ENCODE data around the gene KRT15.

Gene KRT15

GRCh38 chr17:41524261-41524660 is 5.6 kb upstream of the KRT15 start:
- DNase-seq (ENCODE audit: low read depth) = no peak

GRCh38 chr17:41523787-41524186 is 5.1 kb upstream of the KRT15 start:
- no peak for DNase-seq (ENCODE audit: low read depth)

DNA sequence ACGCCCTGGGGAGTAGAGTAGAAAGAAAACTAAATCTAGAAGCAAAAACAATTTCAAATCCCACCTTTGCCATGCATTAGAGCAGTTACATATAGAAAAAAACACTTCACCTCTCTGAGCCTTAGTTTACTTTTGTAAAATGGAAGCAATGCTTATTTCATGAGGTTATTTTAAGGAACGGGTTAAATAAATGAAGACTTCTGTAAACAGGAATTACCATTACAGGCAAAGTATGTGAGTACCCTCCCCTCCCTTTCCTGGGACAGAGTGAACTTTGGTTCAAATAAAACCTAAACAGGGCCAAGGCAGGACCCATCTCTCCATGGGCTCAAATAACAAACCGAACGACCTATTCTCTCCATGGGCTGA is 4.5 kb upstream of the KRT15 start:
- no peak for DNase-seq (ENCODE audit: low read depth)

- DNase-seq (ENCODE audit: low read depth) = no peak
These were observed 3.9 kb upstream of the KRT15 start for GRCh38 chr17:41522301-41523224.

- DNase-seq (ENCODE audit: low read depth) = peak; percentile 71
These were observed 3.0 kb upstream of the KRT15 start for GRCh38 chr17:41521574-41522261.

DNA sequence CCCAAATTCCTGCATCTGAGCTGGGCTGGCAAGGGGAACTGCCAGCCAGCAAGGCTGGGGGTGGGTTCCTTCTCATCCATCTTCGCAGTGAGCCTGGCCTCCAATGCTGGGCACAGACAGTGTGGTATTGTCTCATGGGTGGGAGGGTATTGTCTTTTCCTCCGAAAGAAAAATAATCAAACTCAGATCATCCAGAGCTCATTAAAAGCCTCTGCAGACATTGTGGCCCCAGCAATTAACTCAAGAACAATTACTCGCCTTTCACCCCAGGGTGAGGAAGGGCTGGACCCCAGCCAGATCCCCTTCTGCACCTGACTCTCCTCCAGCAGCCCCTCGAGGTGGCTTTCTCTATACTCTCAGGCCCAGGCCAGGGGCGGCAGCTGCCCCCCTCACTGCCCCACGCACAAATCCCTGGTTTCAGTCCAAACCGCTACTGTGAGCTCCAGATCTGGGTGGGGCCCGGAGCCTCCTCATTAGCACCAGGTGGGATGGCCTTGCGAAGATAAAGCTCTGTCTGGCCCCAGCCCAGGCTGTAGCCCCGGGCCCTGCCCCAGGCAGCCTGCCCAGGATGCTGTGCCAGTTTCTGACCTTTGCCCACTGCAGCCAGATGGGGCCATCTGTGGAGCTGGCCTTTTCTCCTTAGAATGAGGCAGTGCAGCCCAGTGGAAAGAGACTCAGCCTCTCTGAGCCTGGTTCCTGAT is 2.3 kb upstream of the KRT15 start:
- DNase-seq (ENCODE audit: low read depth) = no peak

- no peak for DNase-seq (ENCODE audit: low read depth)
These were observed 973 bp upstream of the KRT15 start for GRCh38 chr17:41519501-41520224.

- DNase-seq (ENCODE audit: low read depth) = no peak
These were observed 659 bp downstream of the KRT15 start for GRCh38 chr17:41518031-41518430.

- DNase-seq (ENCODE audit: low read depth) = no peak
These were observed 1.8 kb downstream of the KRT15 start for GRCh38 chr17:41516830-41517283.

GRCh38 chr17:41516147-41516829 is 2.4 kb downstream of the KRT15 start:
- no peak for DNase-seq (ENCODE audit: low read depth)

GRCh38 chr17:41513168-41513547 is 5.5 kb downstream of the KRT15 start:
- no peak for DNase-seq (ENCODE audit: low read depth)

DNA sequence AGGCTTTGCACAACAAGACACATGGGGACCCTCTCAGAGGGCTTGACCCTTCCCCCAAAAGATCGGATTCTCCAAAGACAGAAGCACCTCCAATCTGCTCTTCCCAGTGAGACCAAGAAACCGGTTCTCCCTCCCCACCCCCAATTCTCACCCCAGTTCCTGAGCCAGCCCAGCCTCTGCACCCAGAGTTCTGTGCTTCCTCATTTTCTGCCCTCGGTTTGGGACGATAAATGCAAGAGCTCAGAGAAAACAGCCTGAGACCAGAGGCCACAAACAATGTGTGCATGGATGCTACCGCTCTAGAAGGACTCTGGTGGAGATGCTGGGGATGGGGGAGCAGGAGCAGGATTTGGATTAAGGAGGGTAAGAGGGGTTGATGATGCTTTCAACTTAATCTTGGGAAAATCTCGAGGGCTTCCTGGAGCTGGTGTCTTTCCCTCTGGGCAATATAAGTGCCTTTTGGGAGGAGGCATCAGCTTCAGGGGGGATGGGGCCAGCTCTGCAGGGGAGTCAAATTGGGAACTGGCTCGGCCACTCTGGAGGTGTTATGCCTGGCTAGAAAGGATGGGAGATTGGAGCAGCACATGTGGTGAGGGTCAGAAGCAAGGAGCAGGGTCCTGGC is 6.0 kb downstream of the KRT15 start:
- no peak for DNase-seq (ENCODE audit: low read depth)

DNA sequence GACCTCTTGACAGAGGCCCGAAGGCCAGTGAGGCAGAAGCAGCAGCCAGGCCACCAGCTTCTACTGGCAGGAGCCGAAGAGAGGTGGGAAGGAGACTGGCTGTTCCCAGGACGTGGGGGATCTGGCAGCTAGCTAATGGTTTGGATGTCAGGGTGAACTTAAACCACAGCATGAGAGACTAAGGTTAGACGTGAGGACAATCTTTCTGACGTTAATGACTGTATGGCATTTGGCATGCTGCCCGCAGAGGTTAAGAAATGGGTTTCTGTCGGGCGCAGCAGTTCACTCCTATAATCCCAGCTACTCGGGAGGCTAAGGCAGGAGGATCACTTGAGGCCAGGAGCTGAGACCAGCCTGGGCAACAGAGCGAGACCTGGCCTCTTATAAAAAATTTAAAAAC is 7.0 kb downstream of the KRT15 start:
- no peak for DNase-seq (ENCODE audit: low read depth)

- no peak for DNase-seq (ENCODE audit: low read depth)
These were observed 7.6 kb downstream of the KRT15 start for GRCh38 chr17:41511116-41511515.

GRCh38 chr17:41510251-41511065 is 8.2 kb downstream of the KRT15 start:
- DNase-seq (ENCODE audit: low read depth) = no peak

- DNase-seq (ENCODE audit: low read depth) = no peak
These were observed 11.3 kb downstream of the KRT15 start for GRCh38 chr17:41507315-41507880.

DNA sequence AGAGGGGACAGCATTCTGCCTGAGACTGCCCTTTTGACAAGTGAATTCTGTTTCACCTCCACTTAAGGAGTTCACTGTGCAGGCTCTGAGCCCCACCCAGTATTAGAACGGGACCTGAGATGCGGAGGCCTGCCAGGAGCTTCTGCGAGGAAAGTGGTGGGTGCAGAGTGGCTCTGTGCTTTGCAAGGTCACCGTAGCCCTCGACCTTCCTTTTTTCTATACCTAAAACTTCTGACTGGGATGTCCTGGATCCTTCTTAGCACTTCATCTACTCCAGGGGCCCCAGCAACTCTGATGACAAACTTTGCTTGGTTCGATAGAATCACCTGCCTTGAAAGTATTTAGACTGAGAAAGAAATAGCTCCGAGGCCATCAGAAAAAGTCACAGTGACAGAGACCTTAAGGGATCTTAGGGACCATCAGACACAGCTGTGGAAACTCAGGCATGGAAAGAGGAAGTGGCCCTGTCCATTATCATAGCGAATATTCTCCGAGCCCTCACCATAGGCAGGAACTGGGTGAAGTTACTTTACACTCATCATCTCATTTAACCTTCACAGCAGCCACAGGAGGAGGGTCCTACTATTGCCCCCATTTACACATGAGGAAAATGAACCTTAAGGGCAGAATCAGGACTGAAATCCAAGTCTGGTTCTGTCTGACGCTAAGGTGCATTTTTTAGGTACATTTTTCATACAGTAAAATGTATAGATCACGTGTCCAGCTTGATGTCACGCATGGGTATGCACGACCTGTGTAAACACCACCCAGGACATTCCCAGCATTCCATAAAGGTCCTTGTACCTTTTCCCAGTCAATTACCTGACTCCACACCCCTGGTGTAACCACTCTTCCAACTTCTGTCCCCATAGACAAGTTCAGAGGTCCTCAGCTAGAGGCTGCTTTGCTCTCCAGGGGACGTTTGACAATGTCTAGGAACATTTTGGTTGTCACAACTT is 12.6 kb downstream of the KRT15 start:
- no peak for DNase-seq (ENCODE audit: low read depth)

GRCh38 chr17:41505007-41505808 is 13.5 kb downstream of the KRT15 start, which contains the start of gene KRT13:
Gene KRT13 (minus strand): TSS chr17:41505612. CDS start chr17:41505550, 62 bp downstream.
- DNase-seq (ENCODE audit: low read depth) = no peak
